WTC11 (cell line): ENCODE data around the gene RNF214. TPM values are rescaled to one million over a fixed set of nuclear protein-coding genes. Genes with fewer than 3 reads are reported as not detected.

Experiments
- ATAC-seq: fragments of 200-7000 bp; cut with Tn5 transposase; 2 replicates; pipeline ENCODE4 v1.10.0; 2021; ENCODE audit warnings: mild to moderate bottlenecking, moderate library complexity
- CTCF ChIA-PET: fragments of 300-600 bp; sonication (Branson Sonifier 250); formaldehyde crosslinking; loops from one replicate; lab custom pipeline; 2021; ENCODE audit warnings: antibody characterized with exemption; lab: Charles Lee
- POLR2A ChIA-PET: fragments of 350-600 bp; sonication (Branson Sonifier 250); formaldehyde crosslinking; loops from one replicate; lab custom pipeline; 2021; ENCODE audit warnings: antibody characterized with exemption; lab: Charles Lee
- DNase-seq: peaks from one replicate; pipeline ENCODE4 v3.0.0; 2021; ENCODE audit warnings: low spot score
- H3K27ac Mint-ChIP-seq: 2 replicates; pipeline ENCODE4 v1.8.0; 2021; ENCODE audit warnings: mixed read lengths
- H3K27me3 Mint-ChIP-seq: 2 replicates; pipeline ENCODE4 v1.8.0; 2021; ENCODE audit warnings: low read depth, mild to moderate bottlenecking, moderate library complexity, mixed read lengths
- H3K36me3 Mint-ChIP-seq: 2 replicates; pipeline ENCODE4 v1.8.0; 2021; ENCODE audit warnings: mixed read lengths
- H3K4me1 Mint-ChIP-seq: 2 replicates; pipeline ENCODE4 v1.8.0; 2022; ENCODE audit warnings: mixed read lengths
- H3K4me3 Mint-ChIP-seq: 2 replicates; pipeline ENCODE4 v1.8.0; 2021; ENCODE audit warnings: mild to moderate bottlenecking, moderate library complexity, mixed read lengths
- H3K9me3 Mint-ChIP-seq: 2 replicates; pipeline ENCODE4 v1.8.0; 2021; ENCODE audit warnings: mixed read lengths
- AFF4 ChIP-seq: sonication (generic); formaldehyde crosslinking; IDR thresholded peaks from 2 replicates; pipeline ENCODE4 v1.8.1; 2023; ENCODE audit warnings: mild to moderate bottlenecking, missing genetic modification reagents, borderline replicate concordance
- CREB1 ChIP-seq: sonication (generic); formaldehyde crosslinking; IDR thresholded peaks from 2 replicates; pipeline ENCODE4 v1.8.0; 2023; ENCODE audit warnings: mild to moderate bottlenecking, missing genetic modification reagents
- CREM ChIP-seq: sonication (generic); formaldehyde crosslinking; IDR thresholded peaks from 2 replicates; pipeline ENCODE4 v1.8.1; 2022; ENCODE audit warnings: mild to moderate bottlenecking, missing genetic modification reagents, moderate library complexity
- EMX1 ChIP-seq: fragments of 250-450 bp; sonication (Bioruptor Pico); IDR thresholded peaks from 2 replicates; pipeline ENCODE4 v1.8.0; 2021; ENCODE audit warnings: mild to moderate bottlenecking
- ETV6 ChIP-seq: sonication (generic); formaldehyde crosslinking; IDR thresholded peaks from 2 replicates; pipeline ENCODE4 v1.8.1; 2022; ENCODE audit warnings: mild to moderate bottlenecking, missing genetic modification reagents
- FOXJ3 ChIP-seq: sonication (generic); formaldehyde crosslinking; IDR thresholded peaks from 2 replicates; pipeline ENCODE4 v1.9.0; 2021; ENCODE audit warnings: missing genetic modification reagents, mild to moderate bottlenecking, borderline replicate concordance
- IRF2 ChIP-seq: sonication (generic); formaldehyde crosslinking; IDR thresholded peaks from 2 replicates; pipeline ENCODE4 v1.8.0; 2022; ENCODE audit warnings: low read depth, missing genetic modification reagents, borderline replicate concordance
- JUN ChIP-seq: sonication (generic); formaldehyde crosslinking; IDR thresholded peaks from 2 replicates; pipeline ENCODE4 v1.8.0; 2023; ENCODE audit warnings: mild to moderate bottlenecking, missing genetic modification reagents
- MAX ChIP-seq: sonication (generic); formaldehyde crosslinking; IDR thresholded peaks from 2 replicates; pipeline ENCODE4 v1.8.0; 2022; ENCODE audit warnings: mild to moderate bottlenecking, missing genetic modification reagents
- MLX ChIP-seq: sonication (generic); formaldehyde crosslinking; IDR thresholded peaks from 2 replicates; pipeline ENCODE4 v1.8.1; 2023; ENCODE audit warnings: mild to moderate bottlenecking, missing genetic modification reagents, moderate library complexity
- NFYB ChIP-seq: sonication (generic); formaldehyde crosslinking; conservative IDR thresholded peaks from 2 replicates; pipeline ENCODE4 v1.8.0; 2022; ENCODE audit warnings: low read depth, missing genetic modification reagents
- PRDM15 ChIP-seq: sonication (generic); formaldehyde crosslinking; IDR thresholded peaks from 2 replicates; pipeline ENCODE4 v1.8.0; 2022; ENCODE audit warnings: missing genetic modification reagents
- RELA ChIP-seq: sonication (generic); formaldehyde crosslinking; IDR thresholded peaks from 2 replicates; pipeline ENCODE4 v1.8.1; 2022; ENCODE audit warnings: missing genetic modification reagents, mild to moderate bottlenecking, borderline replicate concordance
- SP1 ChIP-seq: sonication (generic); formaldehyde crosslinking; conservative IDR thresholded peaks from 2 replicates; pipeline ENCODE4 v1.8.1; 2022; ENCODE audit warnings: missing genetic modification reagents
- STAT6 ChIP-seq: sonication (generic); formaldehyde crosslinking; conservative IDR thresholded peaks from 2 replicates; pipeline ENCODE4 v1.8.1; 2023; ENCODE audit warnings: mild to moderate bottlenecking, low read depth, missing genetic modification reagents, moderate library complexity
- ZBTB21 ChIP-seq: sonication (generic); formaldehyde crosslinking; IDR thresholded peaks from 2 replicates; pipeline ENCODE4 v1.8.1; 2023; ENCODE audit warnings: mild to moderate bottlenecking, missing genetic modification reagents, borderline replicate concordance
- ZNF121 ChIP-seq: sonication (generic); formaldehyde crosslinking; IDR thresholded peaks from 2 replicates; pipeline ENCODE4 v1.8.0; 2023; ENCODE audit warnings: missing genetic modification reagents
- ZNF219 ChIP-seq: sonication (generic); formaldehyde crosslinking; IDR thresholded peaks from 2 replicates; pipeline ENCODE4 v1.8.0; 2023; ENCODE audit warnings: missing genetic modification reagents, mild to moderate bottlenecking, borderline replicate concordance
- ZNF396 ChIP-seq: fragments of 250-450 bp; sonication (Bioruptor Pico); IDR thresholded peaks from 2 replicates; pipeline ENCODE4 v1.8.0; 2021; ENCODE audit warnings: mild to moderate bottlenecking, moderate library complexity, borderline replicate concordance
- total RNA-seq: library from RNA; stranded (reverse); gene quantifications from 3 replicates; pipeline ENCODE4 v1.2.3, GENCODE V29; 2021
- TF ChIP-seq, protein P1 (sequence below): sonication (generic); formaldehyde crosslinking; IDR thresholded peaks from 2 replicates; pipeline ENCODE4 v1.8.1; 2023; ENCODE audit warnings: mild to moderate bottlenecking, missing genetic modification reagents
- TF ChIP-seq, protein P2 (sequence below): sonication (generic); formaldehyde crosslinking; IDR thresholded peaks from 2 replicates; pipeline ENCODE4 v1.8.1; 2023; ENCODE audit warnings: mild to moderate bottlenecking, missing genetic modification reagents

The RNF214 gene
- total RNA-seq, 1 experiment from 2014 or later: 35.4 TPM

DNA sequence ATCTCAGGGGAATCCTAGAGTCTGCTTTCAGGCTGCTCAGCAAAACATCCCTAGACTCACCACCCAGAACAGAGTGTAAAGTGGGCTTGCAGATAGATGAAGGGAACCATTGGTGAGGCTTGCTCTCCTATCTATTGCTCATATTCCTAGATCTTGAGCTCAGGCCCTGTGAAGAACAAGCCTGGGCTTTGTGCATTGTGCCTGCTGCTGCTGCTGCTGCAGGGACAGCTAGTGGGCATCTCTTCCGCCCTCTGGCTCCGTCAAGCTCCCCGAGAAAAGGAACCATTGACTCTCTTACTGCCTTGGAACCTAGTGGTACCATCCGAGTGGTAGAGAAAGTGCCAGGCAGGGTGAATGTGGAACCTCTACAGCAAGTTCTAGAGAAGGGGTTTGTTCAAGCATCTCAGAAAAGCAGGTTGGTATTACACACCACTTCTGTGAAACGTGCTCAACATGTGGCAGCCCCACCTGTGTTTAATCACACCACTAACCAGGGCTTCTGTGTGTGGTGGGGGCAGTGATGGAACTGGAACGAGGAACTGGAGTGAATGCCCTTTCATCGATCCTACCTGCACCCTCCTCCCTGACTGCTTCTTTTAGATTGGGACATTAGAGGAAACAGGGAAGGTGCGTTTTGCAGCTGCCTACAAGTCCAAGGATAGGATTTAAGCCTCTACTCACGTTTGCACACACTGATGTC lies 63.1 kb downstream of the RNF214 start:
- Mint-ChIP-seq H3K27me3 (no peaks in the 10 kb centered on the region), H3K27ac (no peak overlapping the region), H3K4me3 (no peak overlapping the region), H3K4me1 (peaks cover 15% of the 10 kb centered on the region), H3K36me3 (peaks cover 9% of the 10 kb centered on the region), H3K9me3 (no peaks in the 10 kb centered on the region)
- ATAC-seq: no peak
- ChIA-PET CTCF (no interaction called here), POLR2A (interaction anchor here (0.6 kb wide), 1 partner anchor 324 kb away, joined by 6 read pairs; no protein-coding TSS in a partner anchor)
- TF ChIP-seq ETV6 (CRISPR knock-in tag) (no peak), NFYB (no peak), FOXJ3 (no peak), STAT6 (no peak), AFF4 (CRISPR knock-in tag) (no peak), MAX (CRISPR knock-in tag) (no peak), ZNF219 (CRISPR knock-in tag) (no peak)
- TF ChIP-seq, protein P1, sequence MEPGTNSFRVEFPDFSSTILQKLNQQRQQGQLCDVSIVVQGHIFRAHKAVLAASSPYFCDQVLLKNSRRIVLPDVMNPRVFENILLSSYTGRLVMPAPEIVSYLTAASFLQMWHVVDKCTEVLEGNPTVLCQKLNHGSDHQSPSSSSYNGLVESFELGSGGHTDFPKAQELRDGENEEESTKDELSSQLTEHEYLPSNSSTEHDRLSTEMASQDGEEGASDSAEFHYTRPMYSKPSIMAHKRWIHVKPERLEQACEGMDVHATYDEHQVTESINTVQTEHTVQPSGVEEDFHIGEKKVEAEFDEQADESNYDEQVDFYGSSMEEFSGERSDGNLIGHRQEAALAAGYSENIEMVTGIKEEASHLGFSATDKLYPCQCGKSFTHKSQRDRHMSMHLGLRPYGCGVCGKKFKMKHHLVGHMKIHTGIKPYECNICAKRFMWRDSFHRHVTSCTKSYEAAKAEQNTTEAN: no peak
- TF ChIP-seq, protein P2, sequence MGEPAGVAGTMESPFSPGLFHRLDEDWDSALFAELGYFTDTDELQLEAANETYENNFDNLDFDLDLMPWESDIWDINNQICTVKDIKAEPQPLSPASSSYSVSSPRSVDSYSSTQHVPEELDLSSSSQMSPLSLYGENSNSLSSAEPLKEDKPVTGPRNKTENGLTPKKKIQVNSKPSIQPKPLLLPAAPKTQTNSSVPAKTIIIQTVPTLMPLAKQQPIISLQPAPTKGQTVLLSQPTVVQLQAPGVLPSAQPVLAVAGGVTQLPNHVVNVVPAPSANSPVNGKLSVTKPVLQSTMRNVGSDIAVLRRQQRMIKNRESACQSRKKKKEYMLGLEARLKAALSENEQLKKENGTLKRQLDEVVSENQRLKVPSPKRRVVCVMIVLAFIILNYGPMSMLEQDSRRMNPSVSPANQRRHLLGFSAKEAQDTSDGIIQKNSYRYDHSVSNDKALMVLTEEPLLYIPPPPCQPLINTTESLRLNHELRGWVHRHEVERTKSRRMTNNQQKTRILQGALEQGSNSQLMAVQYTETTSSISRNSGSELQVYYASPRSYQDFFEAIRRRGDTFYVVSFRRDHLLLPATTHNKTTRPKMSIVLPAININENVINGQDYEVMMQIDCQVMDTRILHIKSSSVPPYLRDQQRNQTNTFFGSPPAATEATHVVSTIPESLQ (CRISPR knock-in tag): no peak
- no peak for DNase-seq

DNA sequence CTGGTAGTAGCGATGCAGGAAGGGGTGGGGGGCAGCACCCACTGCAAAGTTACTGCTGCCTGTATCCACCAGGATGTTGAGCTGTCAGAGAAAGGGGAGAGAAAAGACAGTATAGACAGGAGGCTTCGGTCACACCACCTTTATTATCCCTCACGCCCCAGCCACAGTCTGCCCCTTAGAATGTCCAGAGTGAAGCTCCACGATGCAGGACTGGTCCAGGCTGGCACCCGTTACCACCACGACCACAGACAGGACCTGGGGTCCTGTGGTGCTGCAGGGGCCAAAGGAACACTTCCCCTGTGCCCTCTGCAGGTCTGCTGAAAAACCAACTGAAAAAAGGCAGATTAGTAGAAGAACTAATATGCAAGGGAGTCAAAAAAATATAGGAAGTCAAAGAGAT lies 64.4 kb downstream of the RNF214 start:
- CTCF ChIA-PET: interaction anchor here (0.6 to 1.0 kb wide), 2 partner anchors 29 to 129 kb away, joined by 3 to 5 read pairs; no protein-coding TSS in a partner anchor
- Mint-ChIP-seq H3K27me3 (no peaks in the 10 kb centered on the region; the same call in 1 of the 2 replicates), H3K36me3 (no peaks in the 10 kb centered on the region), H3K4me3 (no peak overlapping the region), H3K9me3 (no peaks in the 10 kb centered on the region), H3K27ac (no peak overlapping the region), H3K4me1 (peaks cover 19% of the 10 kb centered on the region)
- POLR2A ChIA-PET: no interaction called here
- no peak for DNase-seq
- ATAC-seq: no peak
- no peak for TF ChIP-seq ZBTB21 (CRISPR knock-in tag)
- no peak for TF ChIP-seq SP1 (CRISPR knock-in tag)
- TF ChIP-seq JUN (CRISPR knock-in tag): no peak
- TF ChIP-seq ZNF121 (CRISPR knock-in tag): no peak
- no peak for TF ChIP-seq PRDM15
- no peak for TF ChIP-seq CREB1
- no peak for TF ChIP-seq CREM (CRISPR knock-in tag)
- no peak for TF ChIP-seq MLX
- no peak for TF ChIP-seq RELA
- no peak for TF ChIP-seq IRF2
- TF ChIP-seq ZNF396 (CRISPR knock-in tag): no peak
- no peak for TF ChIP-seq ZNF219 (CRISPR knock-in tag)
- TF ChIP-seq EMX1 (CRISPR knock-in tag): no peak
